ENCODE measurements around the gene ANKRD50.
A peak's percentile ranks its signal among the peaks of the same experiment; 100 is the strongest.

ANKRD50 gene

DNA sequence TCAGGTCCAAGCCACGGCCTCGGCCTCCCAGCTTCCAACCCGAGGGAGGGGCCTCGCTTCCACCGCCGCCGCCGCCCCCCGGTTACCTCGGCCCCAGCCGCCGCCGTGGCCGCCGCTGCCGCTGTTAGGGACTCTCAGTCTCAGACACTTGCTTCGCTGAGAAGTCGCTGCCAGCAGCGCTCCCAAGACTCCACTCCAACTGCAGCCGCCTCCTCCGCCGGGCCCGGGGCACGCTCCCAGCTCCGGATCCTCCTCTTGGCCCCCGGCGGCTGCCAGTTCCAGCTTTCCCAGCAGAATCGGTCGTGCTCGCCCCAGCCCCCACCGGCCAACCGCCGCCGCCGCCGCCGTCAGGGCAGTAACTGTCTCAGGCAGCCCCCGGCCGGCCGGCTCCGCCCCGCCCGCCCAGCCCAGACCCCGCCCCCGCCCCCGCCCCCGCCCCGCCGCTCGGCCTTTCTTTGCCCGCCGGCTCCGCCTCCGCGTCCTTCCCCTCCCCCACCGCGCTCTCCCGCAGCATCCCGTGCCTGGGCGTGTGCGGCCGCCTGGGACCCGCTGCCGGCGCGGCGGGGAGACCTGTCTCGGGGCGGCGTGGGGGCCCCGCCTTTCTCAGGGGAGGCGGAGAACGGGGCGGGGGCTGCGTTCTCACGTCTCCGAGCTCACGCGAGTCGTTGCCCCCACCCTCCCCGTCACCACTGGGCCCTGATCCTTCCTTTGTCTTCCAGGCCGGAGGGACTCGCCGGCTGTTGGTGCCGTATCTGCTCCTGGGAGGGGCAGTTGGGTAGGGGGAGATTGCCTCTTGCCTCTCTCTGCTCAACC lies at the start of gene ANKRD50:
TSS of gene ANKRD50 (minus strand) at position 361 of the 813 bp plus-strand sequence. CDS start 2,221 bp downstream, outside the sequence.
- peak; percentile 70 to 76 for DNase-seq

DNA sequence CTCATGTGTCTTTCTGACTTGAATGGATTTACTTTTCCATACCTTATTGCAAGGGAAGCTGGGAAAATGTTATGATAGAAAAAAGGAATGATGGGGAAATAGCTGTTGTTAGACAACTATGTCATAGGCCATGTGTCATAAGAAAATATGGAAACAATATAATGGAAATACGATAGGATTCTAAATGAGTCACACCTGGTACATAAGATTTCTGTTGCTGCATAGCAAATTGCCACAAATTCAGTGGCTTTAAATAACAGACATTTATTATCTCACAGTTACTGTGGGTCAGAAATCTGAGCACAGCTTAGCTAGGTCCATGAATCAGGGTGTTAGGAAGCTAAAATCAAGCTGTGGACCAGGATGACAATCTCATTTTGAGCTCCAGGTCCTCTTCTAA lies 44.6 kb upstream of the ANKRD50 start:
- no peak for DNase-seq

- DNase-seq = no peak
These were observed 42.1 kb upstream of the ANKRD50 start for GRCh38 chr4:124754681-124755080.

- no peak for DNase-seq
These were observed 41.5 kb upstream of the ANKRD50 start for GRCh38 chr4:124753941-124754581.

DNA sequence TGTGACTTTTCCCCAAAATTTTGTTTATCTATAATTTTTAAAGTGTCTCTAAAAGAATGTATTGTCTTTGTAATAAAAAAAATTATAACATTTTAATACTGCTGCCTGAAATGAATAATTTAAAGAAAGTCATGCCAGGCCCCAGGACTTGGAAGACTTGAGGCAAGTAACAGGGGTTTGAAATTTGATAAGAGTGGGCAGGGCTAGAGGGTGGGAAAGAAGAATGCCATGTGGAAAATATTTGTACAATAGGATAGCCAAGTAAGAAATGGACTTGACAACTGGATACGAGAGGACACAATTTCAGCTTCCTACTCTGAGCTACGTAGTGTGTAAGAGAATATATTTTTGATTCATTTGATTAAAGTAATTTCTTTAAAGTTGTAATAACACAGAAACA lies 36.9 kb upstream of the ANKRD50 start:
- no peak for DNase-seq

- DNase-seq = no peak
These were observed 36.4 kb upstream of the ANKRD50 start for GRCh38 chr4:124748965-124749364.

- no peak for DNase-seq
These were observed 33.7 kb upstream of the ANKRD50 start for GRCh38 chr4:124745985-124746801.

DNA sequence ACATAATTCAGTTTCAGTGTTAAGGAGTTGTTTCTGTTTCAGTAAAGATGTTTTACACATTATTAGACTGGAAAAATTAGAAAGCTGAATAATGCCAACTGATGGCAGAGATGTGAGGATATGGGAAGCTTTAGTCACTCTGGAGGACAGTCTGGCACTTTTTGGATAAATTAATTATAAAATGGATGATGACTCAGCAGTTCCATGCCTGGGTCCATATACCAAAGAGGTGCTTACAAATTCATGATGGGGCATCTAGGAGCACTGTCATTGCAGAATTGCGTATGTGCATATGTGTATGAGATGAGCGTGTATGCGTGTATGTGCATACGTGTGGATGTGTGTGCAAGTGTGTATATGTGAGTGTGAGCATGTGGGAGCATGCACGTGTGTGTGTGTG lies 31.2 kb upstream of the ANKRD50 start:
- DNase-seq = no peak

DNA sequence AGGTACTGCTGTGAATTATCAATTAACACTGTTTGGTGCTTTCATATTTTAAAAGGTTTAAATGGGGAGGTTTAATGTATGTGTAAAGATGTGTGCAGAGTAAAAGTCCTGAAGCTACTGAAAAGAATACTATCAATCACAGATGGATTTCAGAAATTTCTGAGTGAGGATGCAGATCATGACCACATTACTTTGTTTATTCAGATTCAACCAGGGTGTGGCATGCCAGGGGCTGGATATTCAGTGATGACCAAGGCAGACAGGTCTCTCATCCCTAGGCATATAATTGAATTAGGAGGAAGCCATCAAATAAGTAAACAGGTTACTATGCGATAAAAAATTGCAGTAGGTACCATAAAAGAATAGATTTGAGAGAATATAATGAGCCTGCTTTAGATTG lies 28.0 kb upstream of the ANKRD50 start:
- no peak for DNase-seq

DNA sequence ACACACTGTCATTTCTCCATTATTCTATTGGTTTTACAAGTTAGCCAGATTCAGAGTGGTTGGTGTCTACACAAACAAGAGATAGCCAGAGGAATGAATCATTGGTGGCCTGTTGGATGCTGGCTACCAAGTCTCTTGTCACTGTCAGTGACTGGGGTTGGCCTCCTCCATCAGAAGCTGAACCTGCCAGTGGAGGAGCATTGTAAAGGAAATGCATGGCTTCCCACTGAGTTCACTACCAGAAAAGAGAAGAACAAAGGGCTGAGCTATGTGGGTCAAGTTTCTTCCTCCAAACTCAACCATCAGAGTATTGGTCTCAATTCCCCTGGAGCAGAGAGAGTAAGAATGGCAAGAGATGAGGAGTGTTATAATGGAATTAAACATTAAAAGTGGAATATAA lies 26.5 kb upstream of the ANKRD50 start:
- no peak for DNase-seq

DNA sequence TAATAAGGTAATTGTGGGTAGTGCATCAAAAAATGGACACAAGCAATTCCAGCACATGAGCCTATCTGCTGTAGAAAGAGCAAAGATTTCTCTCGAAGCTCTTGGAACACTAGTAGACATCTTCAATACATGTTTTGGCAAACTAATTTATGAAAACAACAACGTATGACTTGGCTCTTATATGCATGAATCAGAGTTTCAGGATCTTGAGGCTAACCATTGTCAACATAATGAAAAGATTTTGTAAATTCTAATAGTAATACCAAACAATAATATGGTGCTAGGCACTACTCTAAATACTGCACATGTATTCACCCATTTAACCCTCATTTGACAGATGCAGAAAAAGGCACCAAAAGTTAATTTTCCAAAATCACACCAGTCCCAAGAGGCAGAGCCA lies 25.1 kb upstream of the ANKRD50 start:
- DNase-seq = no peak

GRCh38 chr4:124736526-124736925 lies 24.0 kb upstream of the ANKRD50 start:
- no peak for DNase-seq

GRCh38 chr4:124727331-124727890 lies 14.9 kb upstream of the ANKRD50 start:
- no peak for DNase-seq

- no peak for DNase-seq
These were observed 13.7 kb upstream of the ANKRD50 start for GRCh38 chr4:124726269-124726668.

GRCh38 chr4:124722071-124722470 lies 9.5 kb upstream of the ANKRD50 start:
- no peak for DNase-seq

DNA sequence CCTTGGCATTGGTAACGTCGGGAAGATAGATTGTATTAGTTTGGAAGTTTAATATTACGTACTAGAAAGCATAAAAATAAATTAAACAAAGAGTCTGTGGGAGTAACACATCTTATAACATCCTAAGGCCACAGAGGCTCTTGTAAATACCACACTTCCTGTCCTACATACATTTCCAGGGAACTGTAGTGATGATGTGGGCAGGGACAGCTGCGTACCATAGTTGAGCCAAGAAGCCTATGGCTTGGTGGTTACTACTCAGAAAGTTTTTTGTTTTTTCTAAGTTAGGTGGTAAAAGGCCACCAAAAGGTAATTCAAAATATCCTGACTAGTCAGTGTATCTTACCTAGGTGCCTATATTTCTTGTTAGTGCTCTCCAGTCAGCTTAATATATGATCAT lies 4.6 kb upstream of the ANKRD50 start:
- no peak for DNase-seq

DNA sequence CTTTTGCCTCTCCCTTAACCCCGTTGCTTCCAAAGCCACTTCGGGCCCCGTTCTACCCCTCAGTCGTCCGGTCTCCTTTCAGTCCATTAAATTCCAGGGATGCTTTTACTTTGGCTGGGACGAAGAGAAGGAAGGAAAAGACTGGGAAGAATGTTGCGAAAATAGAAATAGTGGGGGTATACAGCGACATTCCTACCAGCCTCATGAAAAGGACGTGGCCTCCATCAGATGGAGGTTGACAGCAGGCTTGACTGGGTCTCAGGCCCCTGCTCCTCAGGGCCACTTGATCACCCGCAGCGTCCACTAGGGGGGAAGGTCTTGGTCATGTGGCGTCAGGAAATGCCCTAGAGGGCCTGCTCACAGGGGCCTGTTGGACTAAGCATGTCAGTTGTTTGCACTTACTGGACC lies 657 bp upstream of the ANKRD50 start:
- peak; percentile 36 to 73 for DNase-seq

DNA sequence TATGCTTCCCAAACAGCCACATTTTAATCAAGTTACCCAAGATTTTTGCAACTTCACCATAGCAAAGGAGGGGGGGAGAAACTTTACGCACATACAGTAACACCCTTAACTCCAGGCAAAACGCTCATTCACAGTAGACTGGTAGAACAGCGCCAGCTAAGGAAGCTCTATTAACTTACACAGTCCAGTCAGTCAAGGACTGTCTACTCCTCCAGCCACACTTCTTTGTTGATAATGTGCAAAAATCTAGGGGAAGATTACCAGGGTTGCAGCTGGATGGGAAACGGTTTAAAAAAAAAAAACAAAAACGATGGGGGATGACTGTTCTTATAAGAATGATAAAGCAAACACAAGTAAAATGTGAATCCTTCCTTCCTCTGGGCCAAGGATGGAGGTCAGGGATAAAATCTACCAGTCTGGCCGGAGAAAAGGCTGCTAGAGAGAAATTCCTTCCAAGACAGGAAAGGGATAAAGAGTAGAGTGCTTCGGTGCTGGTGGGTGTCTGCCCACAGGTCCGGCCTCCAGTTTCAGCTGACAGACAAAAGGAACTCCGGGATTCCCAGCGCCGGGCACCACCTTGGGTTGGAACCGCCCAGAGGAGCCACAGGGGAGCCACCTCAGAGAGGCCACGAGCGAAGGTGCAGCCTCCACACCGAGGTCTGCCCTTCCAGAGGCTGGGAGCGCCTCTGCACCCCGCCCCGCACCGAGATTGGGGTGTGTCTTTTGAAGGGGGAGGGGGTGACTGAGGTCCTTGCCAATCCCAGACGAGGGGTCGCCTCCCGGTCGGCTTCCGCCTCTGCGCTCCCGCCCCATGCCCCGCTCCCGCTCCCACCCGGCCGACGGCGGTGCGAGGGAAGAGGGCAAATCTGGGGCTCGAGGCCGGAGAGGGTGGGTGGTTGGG lies 811 bp downstream of the ANKRD50 start:
- peak; percentile 41 to 65 for DNase-seq

DNA sequence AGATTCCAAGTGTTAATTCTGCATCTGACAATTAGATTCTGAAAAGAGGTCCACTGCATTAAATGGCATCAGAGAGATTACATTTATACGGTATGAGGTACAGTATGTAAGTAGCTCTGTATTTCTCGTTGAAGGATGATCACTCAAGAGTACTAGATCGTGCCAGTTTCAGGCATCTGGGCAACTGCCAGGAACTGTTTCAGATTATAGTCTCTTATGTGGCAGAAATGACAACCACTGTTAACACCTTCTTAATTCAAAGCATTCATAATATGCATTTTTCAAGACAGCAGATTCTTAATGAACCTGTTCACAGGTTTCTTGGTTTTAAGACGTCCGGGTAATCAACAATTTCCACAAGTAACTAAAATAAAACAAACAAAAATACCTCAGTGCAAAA lies 1.6 kb downstream of the ANKRD50 start:
- no peak for DNase-seq

DNA sequence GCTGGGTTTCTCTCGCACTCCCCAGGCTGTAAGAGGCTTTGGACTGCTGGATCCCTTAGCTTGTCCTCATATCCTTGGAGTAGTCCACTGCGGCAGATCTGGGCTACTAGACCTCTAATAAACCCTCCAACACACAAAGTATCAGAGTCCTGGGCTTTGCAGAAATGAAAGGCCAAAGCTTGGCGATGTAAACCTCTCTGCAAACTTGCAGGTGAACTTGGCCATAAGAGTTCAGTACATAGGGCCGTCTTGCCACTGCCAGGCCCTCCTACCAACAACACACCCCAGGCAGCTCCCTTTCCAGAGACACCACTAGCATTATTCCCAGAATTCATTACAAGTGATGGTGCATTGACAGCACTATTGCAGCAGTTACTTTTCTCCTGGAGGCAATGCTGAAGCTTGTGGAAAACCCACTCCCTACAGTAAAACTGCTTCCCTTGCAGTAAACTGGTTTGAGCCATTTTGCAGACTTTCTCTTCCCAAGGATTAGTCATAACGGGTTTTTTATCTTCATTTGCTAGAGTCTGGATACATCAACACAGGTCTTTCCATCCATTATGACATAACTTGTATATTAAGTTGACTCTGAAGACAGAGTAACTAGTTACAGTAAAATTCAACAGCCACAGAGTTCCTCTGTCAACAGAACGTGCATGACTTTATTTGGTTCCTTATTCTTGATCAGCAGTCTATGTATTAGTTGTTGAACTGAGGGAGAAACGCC lies 2.4 kb downstream of the ANKRD50 start:
- DNase-seq = no peak

DNA sequence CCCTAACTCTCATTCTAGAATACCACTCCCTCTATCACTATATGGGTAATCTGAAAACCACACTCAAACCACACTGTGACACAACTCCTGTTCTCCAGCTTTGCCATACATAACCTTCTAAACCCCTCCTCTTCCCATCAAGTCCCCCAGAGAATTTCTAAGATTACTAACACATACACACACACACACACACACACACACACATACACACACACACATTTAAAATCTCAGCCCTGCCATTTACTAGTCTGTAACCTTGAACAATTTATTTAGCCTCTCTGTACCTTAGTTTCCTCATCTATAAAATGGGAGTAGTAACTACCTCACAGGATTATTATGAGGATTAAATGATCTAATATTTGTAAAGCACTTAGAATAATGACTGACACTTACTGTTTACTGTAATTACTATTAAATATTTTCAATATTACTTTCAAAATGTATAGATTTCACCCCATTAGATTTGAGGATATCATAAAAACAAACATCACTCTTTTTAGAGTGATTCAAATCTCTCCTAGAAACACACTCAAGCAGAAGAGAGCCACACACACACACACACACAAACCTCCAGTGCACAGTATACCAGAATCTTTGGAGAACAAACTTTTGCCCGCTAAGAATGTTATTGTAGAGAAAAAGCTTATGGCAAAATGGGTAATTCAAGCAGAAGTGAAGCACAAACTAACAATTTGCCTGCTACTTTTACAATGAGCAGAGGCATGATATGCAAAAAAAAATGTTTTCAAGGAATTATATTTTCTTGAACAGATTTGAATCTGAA lies 3.8 kb downstream of the ANKRD50 start:
- DNase-seq = no peak
